HepG2 (cell line): Measurements from ENCODE around the gene FANCE. TPM values are rescaled to one million over a fixed set of nuclear protein-coding genes. Genes with fewer than 3 reads are reported as not detected.

ENCODE experiments used
- ATAC-seq: fragments of 200-7000 bp; cut with Tn5 transposase; 3 replicates; pipeline ENCODE4 v1.9.1; 2020; ENCODE audit warnings: mild to moderate bottlenecking, moderate library complexity
- BruUV-seq: library from RNA; stranded (reverse); fragments of 400-500 nt; replicated peaks from 2 replicates; lab custom pipeline; 2021; lab: Mats Ljungman, UMichigan
- CTCF ChIA-PET: fragments of 300-600 bp; formaldehyde crosslinking; extraction: SDS; loops from one replicate; lab custom pipeline; 2021; ENCODE audit warnings: low total read pairs, inconsistent platforms, low intra/inter-chr PET ratio; lab: Yijun Ruan, JAX
- POLR2A ChIA-PET: fragments of 350-600 bp; sonication (Branson Sonifier 250); formaldehyde crosslinking; loops from one replicate; lab custom pipeline; 2020; ENCODE audit warnings: antibody characterized with exemption, inconsistent platforms; lab: Yijun Ruan, JAX
- DNase-seq: peaks from one replicate; pipeline ENCODE4 v3.0.0-alpha.2; 2015; ENCODE audit warnings: low spot score
- FAIRE-seq: peaks from 3 replicates; lab custom pipeline; 2011; peaks lifted over from hg19 to GRCh38; lab: Jason Lieb, UNC
- H2AFZ ChIP-seq: one replicate; pipeline ENCODE4 v1.6.1; 2011; ENCODE audit warnings: low read length, inconsistent platforms
- H3K27ac ChIP-seq: fragments of 300-600 bp; 3 replicates; pipeline ENCODE4 v1.8.0; 2011; ENCODE audit warnings: mixed run types, mild to moderate bottlenecking, mixed read lengths, low read length, inconsistent platforms; ENCODE audit not compliant: insufficient read depth; ENCODE audit errors: extremely low read length
- H3K27me3 ChIP-seq, 2 experiments: fragments of 200-600 bp in 1 of 2; 2 replicates in 1 of 2; 3 replicates in 1 of 2; pipeline versions ENCODE4 v1.6.0 to v1.8.0; 2011; ENCODE audit warnings: low read length in 2 of 2, mild to moderate bottlenecking in 2 of 2, moderate library complexity in 2 of 2, inconsistent platforms in 1 of 2; ENCODE audit not compliant: insufficient read depth in 2 of 2, control insufficient read depth in 1 of 2
- H3K36me3 ChIP-seq, 2 experiments: fragments of 200-600 bp in 1 of 2; replicated peaks in 1 of 2; 2 replicates in 1 of 2; 3 replicates in 1 of 2; pipeline versions ENCODE4 v1.5.1 to v1.8.0; 2011; ENCODE audit warnings: low read length in 2 of 2, inconsistent platforms in 1 of 2; ENCODE audit not compliant: insufficient read depth in 2 of 2, control insufficient read depth in 1 of 2
- H3K4me1 ChIP-seq: 2 replicates; pipeline ENCODE4 v1.5.1; 2012; ENCODE audit warnings: low read length, inconsistent platforms; ENCODE audit not compliant: insufficient read depth
- H3K4me2 ChIP-seq: 2 replicates; pipeline ENCODE4 v1.6.0; 2011; ENCODE audit warnings: low read depth, low read length, inconsistent platforms
- H3K4me3 ChIP-seq, 3 experiments: fragments of 200-600 bp in 1 of 3; sonication (generic), shearing (Covaris generic) in 1 of 3; replicated peaks in 1 of 3; 2 replicates each; pipeline ENCODE4 v1.5.1; 2011 to 2016; ENCODE audit warnings: low read length in 3 of 3, inconsistent platforms in 2 of 3, low read depth in 2 of 3, mild to moderate bottlenecking in 2 of 3, control low read depth in 1 of 3, mixed read lengths in 1 of 3; ENCODE audit not compliant: insufficient read depth in 1 of 3
- H3K79me2 ChIP-seq: one replicate; pipeline ENCODE4 v1.6.1; 2011; ENCODE audit warnings: low read length, inconsistent platforms; ENCODE audit not compliant: insufficient read depth
- H3K9ac ChIP-seq: 2 replicates; pipeline ENCODE4 v1.6.0; 2011; ENCODE audit warnings: mild to moderate bottlenecking, low read depth, low read length, inconsistent platforms; ENCODE audit not compliant: insufficient read depth
- H3K9me3 ChIP-seq: 2 replicates; pipeline ENCODE4 v1.5.1; 2012; ENCODE audit warnings: mild to moderate bottlenecking, low read length
- H4K20me1 ChIP-seq: 2 replicates; pipeline ENCODE4 v1.6.0; 2011; ENCODE audit warnings: inconsistent platforms, mild to moderate bottlenecking, low read length, moderate library complexity; ENCODE audit not compliant: insufficient read depth
- BRF2 ChIP-seq: sonication (generic); formaldehyde crosslinking; IDR thresholded peaks from 2 replicates; pipeline ENCODE4 v1.8.1; 2022; ENCODE audit warnings: mild to moderate bottlenecking, missing genetic modification reagents
- SSRP1 ChIP-seq: IDR thresholded peaks from 2 replicates; pipeline ENCODE4 v1.6.1; 2016; ENCODE audit warnings: control low read depth
- TFDP1 ChIP-seq: IDR thresholded peaks from 2 replicates; pipeline ENCODE4 v1.6.1; 2016; ENCODE audit warnings: missing compliant biosample characterization, missing genetic modification reagents, borderline replicate concordance
- ZNF205 ChIP-seq: IDR thresholded peaks from 2 replicates; pipeline ENCODE4 v1.6.1; 2018; ENCODE audit warnings: missing biosample characterization, missing genetic modification reagents
- ZNF280D ChIP-seq: sonication (generic); formaldehyde crosslinking; IDR thresholded peaks from 2 replicates; pipeline ENCODE4 v1.5.1; 2020; ENCODE audit warnings: mild to moderate bottlenecking, missing genetic modification reagents
- ZNF501 ChIP-seq: sonication (generic); formaldehyde crosslinking; IDR thresholded peaks from 2 replicates; pipeline ENCODE4 v1.5.1; 2020; ENCODE audit warnings: mild to moderate bottlenecking, moderate library complexity, missing genetic modification reagents
- ZNF776 ChIP-seq: sonication (generic); formaldehyde crosslinking; IDR thresholded peaks from 2 replicates; pipeline ENCODE4 v1.4.0; 2020; ENCODE audit warnings: mild to moderate bottlenecking, missing genetic modification reagents
- ZNF83 ChIP-seq: sonication (generic); formaldehyde crosslinking; IDR thresholded peaks from 2 replicates; pipeline ENCODE4 v1.4.0; 2020; ENCODE audit warnings: missing genetic modification reagents, mild to moderate bottlenecking, borderline replicate concordance
- WGBS: methylation state at CpG from one replicate; pipeline ENCODE4 v1.1.6; 2017; ENCODE audit warnings: low lambda C conversion rate; 5-methylcytosine and 5-hydroxymethylcytosine counted together
- in situ Hi-C: cut with HindIII; loops from 2 replicates; pipeline ENCODE4 v1.10.0; 2017; ENCODE audit warnings: low pct_unique_long_range_greater_than_20kb; ENCODE audit not compliant: extremely low pct_ligation_motif_present
- intact Hi-C: fragments of 100-400 bp; cut with micrococcal nuclease; formaldehyde crosslinking; loops from one replicate; pipeline ENCODE4 v1.10.0; 2022; ENCODE audit not compliant: unreplicated experiment
- polyA plus RNA-seq, 8 experiments: library from polyadenylated mRNA; depleted of rRNA in 3 of 8; stranded (reverse) in 7 of 8; unstranded in 1 of 8; fragments of >200 nt; fragmentation: Illumina TruSeq in 4 of 8; extraction: Trizol in 4 of 8; gene quantifications; 2 replicates each; pipeline versions ENCODE4 v1.2.1 to v1.2.3, GENCODE V29; 2011 to 2016; ENCODE audit warnings: low read depth in 4 of 8, missing spikeins in 1 of 8, mixed read lengths in 1 of 8; ENCODE audit not compliant: insufficient read depth in 1 of 8
- total RNA-seq, 5 experiments: library from RNA; depleted of rRNA; stranded (reverse); fragments of >200 nt; fragmentation: Illumina TruSeq; extraction: Trizol; gene quantifications; 2 replicates each; pipeline ENCODE4 v1.2.3, GENCODE V29; 2016; ENCODE audit warnings: low read depth in 1 of 5

The FANCE gene
- total and polyA plus RNA-seq, 2 of the 13 experiments (the other 11 are each of a cell fraction or from before 2014, with no cell fraction given) = 7.1 to 11.2 TPM

- no peak for FAIRE-seq
- CTCF ChIA-PET = no interaction called here
Observed at GRCh38 chr6:35409245-35409644, 42.9 kb upstream of the FANCE start.

More at GRCh38 chr6:35409245-35409644, 42.9 kb upstream of the FANCE start:
- Histone ChIP-seq H3K4me2 (no peak overlapping the region), H3K4me3 (no peak overlapping the region), H4K20me1 (no peaks in the 10 kb centered on the region), H3K79me2 (no peaks in the 10 kb centered on the region), H3K9me3 (no peaks in the 10 kb centered on the region), H3K27ac (no peak overlapping the region), H3K27me3 (no peaks in the 10 kb centered on the region), H2AFZ (no peak overlapping the region), H3K4me1 (peaks cover 20% of the 10 kb centered on the region), H3K36me3 (peaks cover 1 to 16% of the 10 kb centered on the region in 2 experiments; a peak in 3 of 5 replicates), H3K9ac (no peak overlapping the region)
- no TSS peak for BruUV-seq
- TF ChIP-seq ZNF776 (CRISPR knock-in tag) = no peak
- no peak for TF ChIP-seq ZNF83 (CRISPR knock-in tag)
- TF ChIP-seq ZNF205 = no peak
- no peak for TF ChIP-seq SSRP1
- no peak for TF ChIP-seq ZNF501 (CRISPR knock-in tag)
- TF ChIP-seq BRF2 (CRISPR knock-in tag) = no peak
- TF ChIP-seq TFDP1 (CRISPR knock-in tag) = no peak
- no peak for TF ChIP-seq ZNF280D (CRISPR knock-in tag)
- POLR2A ChIA-PET = no interaction called here
- intact Hi-C loops (no loop called here), in situ Hi-C loops (loop anchor here (5.0 kb wide), 1 partner anchor 67 kb away; the partner anchor contains the start of gene PPARD)
- no peak for DNase-seq
- WGBS = 85% methylated on average over 5 of the region's 5 CpGs
- ATAC-seq = no peak
